Measurements from ENCODE around the gene LPP.
"Not testable (repeated sequence)": the region's sequence is repeated elsewhere in the genome, so short reads cannot be mapped to it uniquely, and the experiment has no call there.

LPP gene

GRCh38 chr3:188589771-188590170 is 435.8 kb downstream of the LPP start:
- DNase-seq (ENCODE audit: low spot score) = no peak

- DNase-seq (ENCODE audit: low spot score) = no peak
Measured at GRCh38 chr3:188590557-188590956, 436.6 kb downstream of the LPP start.

GRCh38 chr3:188594139-188594538 is 440.2 kb downstream of the LPP start:
- peak; percentile 69 for DNase-seq (ENCODE audit: low spot score)

GRCh38 chr3:188595890-188596376 is 442.0 kb downstream of the LPP start:
- DNase-seq (ENCODE audit: low spot score) = peak; percentile 52

GRCh38 chr3:188598894-188599293 is 444.9 kb downstream of the LPP start:
- no peak for DNase-seq (ENCODE audit: low spot score)

- DNase-seq (ENCODE audit: low spot score) = no peak
Measured at GRCh38 chr3:188602111-188602510, 448.2 kb downstream of the LPP start.

GRCh38 chr3:188602620-188603019 is 448.7 kb downstream of the LPP start:
- no peak for DNase-seq (ENCODE audit: low spot score)

- DNase-seq (ENCODE audit: low spot score) = no peak
Measured at GRCh38 chr3:188604651-188605050, 450.7 kb downstream of the LPP start.

GRCh38 chr3:188605231-188605630 is 451.3 kb downstream of the LPP start:
- peak; percentile 33 for DNase-seq (ENCODE audit: low spot score)

- DNase-seq (ENCODE audit: low spot score) = no peak
Measured at GRCh38 chr3:188605905-188606304, 451.9 kb downstream of the LPP start.

GRCh38 chr3:188607805-188608315 is 453.9 kb downstream of the LPP start:
- DNase-seq (ENCODE audit: low spot score) = no peak

- no peak for DNase-seq (ENCODE audit: low spot score)
Measured at GRCh38 chr3:188608401-188608800, 454.4 kb downstream of the LPP start.

- not testable (repeated sequence) for DNase-seq (ENCODE audit: low spot score)
Measured at GRCh38 chr3:188613721-188614120, 459.8 kb downstream of the LPP start.

GRCh38 chr3:188617270-188617669 is 463.3 kb downstream of the LPP start:
- no peak for DNase-seq (ENCODE audit: low spot score)

- DNase-seq (ENCODE audit: low spot score) = no peak
Measured at GRCh38 chr3:188617988-188618701, 464.2 kb downstream of the LPP start.

- no peak for DNase-seq (ENCODE audit: low spot score)
Measured at GRCh38 chr3:188620752-188621151, 466.8 kb downstream of the LPP start.

- DNase-seq (ENCODE audit: low spot score) = no peak
Measured at GRCh38 chr3:188624384-188624783, 470.4 kb downstream of the LPP start.

GRCh38 chr3:188624828-188625227 is 470.9 kb downstream of the LPP start:
- no peak for DNase-seq (ENCODE audit: low spot score)

- peak; percentile 14 for DNase-seq (ENCODE audit: low spot score)
Measured at GRCh38 chr3:188627652-188628051, 473.7 kb downstream of the LPP start.

GRCh38 chr3:188631291-188632010 is 477.5 kb downstream of the LPP start:
- peak; percentile 30 for DNase-seq (ENCODE audit: low spot score)

- no peak for DNase-seq (ENCODE audit: low spot score)
Measured at GRCh38 chr3:188633206-188633605, 479.2 kb downstream of the LPP start.

- no peak for DNase-seq (ENCODE audit: low spot score)
Measured at GRCh38 chr3:188634285-188634684, 480.3 kb downstream of the LPP start.

Data from AG20443 (cell line).